ENCODE results near the gene TBX4.
"Not testable (repeated sequence)": the region's sequence is repeated elsewhere in the genome, so short reads cannot be mapped to it uniquely, and the experiment has no call there.

Gene TBX4

DNA sequence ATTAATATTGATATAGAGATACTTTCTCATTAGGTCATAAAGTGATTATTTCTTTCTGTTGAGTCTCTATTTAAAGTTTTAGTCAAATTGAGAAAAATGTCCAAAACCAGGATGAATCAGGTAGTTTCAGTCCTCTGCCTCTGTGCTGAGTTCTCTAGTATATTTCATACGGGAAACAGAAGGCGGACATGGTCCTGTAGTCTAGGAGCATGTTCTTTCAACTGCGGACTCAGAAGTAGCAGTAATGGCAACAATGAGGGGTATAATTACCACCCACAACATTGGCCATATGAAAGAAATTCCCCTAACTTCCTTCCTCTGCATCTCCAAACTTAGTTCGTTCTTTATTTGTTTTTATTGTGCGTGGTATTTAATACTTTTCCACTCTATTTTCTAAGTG, 50.1 kb downstream of the TBX4 start:
- DNase-seq, result no peak

DNA sequence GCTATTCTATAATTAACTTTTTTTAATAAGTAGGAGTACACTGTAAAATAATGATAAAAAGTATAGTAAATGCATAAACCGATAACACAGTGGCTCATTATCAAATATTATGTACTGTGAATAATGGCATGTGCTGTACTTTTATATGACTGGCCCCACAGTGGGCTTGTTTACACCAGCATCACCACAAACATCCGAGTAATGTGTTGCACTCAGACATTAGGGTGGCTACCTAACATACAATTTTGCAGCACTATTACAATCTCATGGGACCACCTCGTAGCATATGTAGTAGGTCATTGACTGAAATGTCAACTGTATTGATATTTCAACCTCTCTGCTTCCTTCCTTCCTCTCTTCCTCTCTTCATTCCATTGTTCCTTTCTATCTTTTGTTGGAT, 51.7 kb downstream of the TBX4 start:
- no peak for DNase-seq

DNA sequence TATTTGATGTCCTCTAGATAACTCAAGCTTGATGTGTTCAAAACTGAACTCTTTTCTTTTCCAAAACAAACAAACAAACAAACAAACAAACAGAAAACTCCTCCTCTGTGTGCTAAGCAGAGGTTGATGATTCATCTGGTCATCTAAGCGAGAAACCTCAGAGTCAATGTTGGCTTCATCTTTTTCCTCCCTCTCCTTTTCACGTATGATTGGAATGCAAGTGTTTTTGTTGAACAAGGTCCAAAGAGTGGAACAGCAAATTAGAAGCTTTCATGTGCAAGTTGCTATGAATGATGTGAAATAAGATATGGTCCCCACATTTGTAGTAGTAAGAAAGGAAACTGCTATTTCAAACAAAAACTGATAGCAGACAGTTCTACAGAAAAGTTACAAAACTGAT, 52.5 kb downstream of the TBX4 start:
- peak in 1 of 5 experiments; percentile 83 for DNase-seq

DNA sequence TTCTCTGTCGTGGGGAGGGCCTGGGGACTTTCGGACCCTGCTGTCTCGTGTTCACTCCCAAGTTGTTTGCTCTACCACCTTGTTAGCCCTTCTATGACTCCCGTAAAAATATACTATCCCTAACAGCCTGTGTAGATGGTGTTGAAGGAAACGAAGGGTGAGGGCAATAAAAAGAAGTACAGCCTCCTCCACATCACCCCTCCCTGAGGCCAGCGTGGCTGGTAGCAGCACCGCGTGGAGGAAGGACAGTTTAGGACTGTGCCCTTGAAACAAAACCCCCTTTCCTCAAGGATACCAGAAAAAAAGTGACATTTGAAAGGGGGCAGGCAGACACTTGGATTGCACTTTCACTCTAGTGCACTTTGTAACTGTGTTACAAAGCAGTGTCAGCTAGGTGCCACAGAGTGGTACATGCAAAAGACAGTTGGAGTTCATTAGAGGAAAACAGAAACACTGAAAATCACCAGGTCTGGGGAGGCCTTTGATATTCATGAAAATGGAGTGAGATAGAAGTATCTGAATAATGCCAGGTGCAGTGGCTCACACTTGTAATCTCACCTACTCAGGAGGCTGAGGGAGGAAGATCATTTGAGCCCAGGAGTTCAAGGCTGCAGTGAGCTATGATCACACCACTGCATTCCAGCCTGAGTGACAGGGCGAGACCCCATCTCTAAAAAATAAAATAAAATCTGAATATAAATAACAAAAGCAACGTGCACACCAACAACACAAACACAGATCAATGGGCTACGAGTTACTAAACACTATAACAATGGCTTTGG, 53.8 kb downstream of the TBX4 start:
- peak in 1 of 5 experiments; percentile 14 for DNase-seq

DNA sequence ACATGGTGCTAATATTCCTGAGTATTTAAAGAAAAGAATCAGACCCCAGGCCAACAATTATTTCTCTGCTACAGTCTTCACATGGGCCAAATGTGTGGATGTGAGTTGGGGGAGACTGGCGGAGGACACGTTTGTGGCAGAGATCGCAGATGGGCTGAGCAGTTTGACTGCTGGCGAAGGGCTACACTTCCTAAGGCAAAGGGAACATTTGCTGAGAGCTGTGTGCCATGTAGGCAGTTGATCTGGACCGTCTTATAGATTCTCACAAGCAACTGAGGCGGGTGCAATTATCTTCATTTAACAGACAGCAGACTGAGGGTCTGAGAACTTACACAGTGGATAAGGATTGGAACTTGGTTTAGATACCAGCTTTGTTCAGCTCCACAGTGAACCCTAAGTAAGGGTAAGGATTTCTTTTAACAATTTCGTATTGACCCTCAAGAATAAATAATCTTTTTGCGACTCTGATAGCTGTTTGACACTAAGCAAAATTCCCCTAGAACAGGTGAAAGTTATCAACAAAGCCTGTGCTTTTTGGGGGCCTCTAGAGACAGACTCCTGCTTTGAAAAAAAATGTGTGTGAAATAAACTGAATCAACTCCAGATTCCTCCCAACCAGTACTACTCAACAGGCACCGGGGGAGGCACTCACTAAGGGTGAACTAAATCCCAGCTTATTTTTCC, 55.3 kb downstream of the TBX4 start:
- DNase-seq, result no peak

DNA sequence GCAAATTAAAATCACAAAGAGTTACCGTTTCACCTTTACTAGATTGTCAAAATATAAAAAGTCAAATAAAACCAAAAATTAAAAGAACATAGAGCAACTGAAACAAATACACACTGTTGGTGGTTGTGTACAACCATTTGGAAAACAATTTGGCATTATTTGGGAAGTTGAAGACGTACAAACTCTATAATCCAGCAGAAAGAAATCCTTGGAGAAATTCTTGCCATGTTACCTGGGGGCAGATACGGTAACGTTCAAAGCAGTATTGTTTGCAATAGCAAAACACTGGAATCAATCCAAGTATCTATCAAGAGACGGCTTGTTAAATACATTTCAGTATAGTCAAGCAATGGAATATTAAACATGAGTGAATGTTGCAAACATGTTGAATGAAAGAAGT, 56.7 kb downstream of the TBX4 start:
- DNase-seq, result no peak

DNA sequence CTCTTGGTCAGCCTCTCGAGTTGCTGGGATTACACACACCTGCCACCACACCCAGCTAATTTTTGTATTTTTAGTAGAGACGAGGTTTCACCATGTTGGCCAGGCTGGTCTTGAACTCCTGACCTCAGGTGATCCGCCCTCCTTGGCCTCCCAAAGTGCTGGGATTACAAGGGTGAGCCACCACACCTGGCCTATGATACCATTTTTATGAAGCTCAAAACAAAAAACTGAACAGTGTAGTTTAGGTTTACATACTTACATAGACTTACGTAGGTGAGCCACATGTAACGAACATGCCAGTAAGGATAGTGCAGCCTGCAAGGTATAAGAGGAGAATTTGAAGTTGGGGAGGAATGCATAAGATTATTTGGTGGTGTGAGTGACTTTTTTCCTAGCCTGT, 57.2 kb downstream of the TBX4 start:
- not testable (repeated sequence) for DNase-seq

DNA sequence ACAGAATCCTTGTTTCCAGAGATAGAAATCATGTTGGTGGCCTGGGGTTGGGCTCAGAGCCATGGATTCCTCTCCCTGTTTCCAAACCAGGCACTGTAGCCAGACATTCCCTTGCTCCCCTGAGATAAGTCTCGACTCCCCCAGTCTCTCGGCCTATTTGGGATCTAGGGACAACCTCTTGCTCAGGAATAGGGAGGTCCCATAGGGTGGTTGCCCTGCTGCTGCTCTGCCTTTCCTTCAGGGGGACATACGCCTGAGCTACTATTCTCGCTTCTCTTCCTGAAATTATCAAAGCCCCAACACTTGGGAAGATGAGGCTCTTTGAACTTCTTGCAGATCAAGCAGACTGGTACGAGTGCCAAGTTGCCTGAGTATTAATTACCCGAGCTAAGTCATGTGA, 58.0 kb downstream of the TBX4 start:
- no peak for DNase-seq

DNA sequence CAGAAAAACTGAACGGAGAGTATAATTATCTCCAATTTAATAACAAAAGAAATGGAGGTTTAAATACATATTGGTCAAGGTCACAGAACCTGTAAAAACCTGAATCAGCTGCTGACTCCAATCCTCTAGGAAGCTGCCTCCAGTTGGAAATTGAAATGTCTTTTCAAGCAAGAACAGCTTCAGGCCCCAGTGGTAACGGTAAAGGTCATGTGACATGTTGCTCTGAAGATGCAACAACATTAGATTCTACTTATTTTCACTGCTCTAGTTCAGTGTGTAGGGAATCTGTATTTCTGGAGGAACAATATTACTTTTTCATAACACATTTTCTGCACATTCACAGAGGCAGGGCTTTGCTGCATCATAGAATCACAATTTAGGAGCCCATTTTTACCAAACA, 58.8 kb downstream of the TBX4 start:
- DNase-seq, result no peak

DNA sequence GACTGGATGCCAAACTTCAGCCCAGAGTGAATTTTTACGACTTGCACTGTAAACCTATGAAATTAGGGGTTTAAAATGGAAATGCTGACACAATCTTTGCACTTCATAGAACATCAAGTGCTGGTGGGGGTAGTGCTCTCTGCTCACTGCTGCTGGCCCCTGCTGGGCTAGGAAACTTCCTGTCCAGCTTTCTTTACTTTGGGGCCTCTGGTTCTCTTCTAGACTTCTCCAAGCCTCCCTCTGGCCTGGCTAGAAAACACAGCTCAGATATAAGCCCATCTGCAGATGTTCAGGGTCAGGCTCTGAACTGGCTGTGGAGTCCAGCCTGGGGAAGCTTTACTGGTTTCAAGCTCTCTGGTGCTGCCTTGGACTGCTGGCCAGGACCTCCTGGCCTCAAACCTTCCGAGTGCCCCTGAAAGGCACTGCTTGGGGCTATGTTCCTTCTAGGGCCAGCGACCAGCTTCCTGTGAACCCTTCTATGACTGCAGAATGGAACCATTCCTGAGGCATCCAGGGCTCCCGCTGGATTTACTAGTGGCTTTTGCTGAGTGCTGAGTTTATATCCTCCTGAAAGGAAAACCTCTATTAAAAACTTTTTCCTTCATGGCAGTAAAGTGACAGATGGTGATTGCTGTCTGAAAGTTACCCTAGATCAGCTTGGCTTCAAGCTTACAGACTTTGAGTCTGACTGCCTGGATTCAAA, 59.4 kb downstream of the TBX4 start:
- no peak for DNase-seq

DNA sequence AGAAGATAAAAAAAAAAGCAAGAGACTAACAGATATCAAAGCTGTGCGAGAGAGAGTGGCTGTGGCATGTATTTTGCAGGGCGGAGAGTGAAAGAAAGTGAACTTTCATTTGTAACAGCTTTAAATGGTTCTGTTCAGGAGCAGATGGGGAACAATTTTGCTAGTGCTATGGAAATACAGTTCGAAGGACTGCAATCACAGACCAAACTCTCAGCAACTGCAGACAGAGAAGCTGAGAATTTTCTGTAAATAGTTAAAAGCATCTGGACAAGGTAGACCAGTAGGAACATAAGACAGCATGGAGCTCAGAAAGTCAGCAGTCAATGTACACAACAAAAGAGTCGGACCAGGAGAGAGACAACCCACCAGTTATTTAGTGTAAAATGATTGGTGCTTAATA, 62.3 kb downstream of the TBX4 start:
- no peak for DNase-seq

DNA sequence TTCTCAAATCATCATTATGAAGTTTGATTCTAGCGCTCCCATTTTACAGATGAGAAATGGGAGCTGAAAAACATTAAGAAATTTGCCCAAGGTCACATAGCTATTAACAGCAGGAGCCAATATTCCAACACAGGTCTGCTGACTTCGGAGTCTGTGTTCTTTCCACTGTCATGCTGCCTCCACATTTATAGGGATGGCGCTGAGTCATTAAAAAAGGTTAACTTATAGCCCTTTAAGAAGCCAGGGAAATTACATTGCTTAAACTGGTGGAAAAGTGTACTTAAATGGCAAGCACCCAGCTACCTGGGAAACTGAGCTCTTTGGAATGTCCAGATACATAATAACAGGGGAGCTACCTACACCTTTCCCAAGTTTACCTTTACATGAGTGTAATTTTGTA, 65.0 kb downstream of the TBX4 start:
- no peak for DNase-seq

DNA sequence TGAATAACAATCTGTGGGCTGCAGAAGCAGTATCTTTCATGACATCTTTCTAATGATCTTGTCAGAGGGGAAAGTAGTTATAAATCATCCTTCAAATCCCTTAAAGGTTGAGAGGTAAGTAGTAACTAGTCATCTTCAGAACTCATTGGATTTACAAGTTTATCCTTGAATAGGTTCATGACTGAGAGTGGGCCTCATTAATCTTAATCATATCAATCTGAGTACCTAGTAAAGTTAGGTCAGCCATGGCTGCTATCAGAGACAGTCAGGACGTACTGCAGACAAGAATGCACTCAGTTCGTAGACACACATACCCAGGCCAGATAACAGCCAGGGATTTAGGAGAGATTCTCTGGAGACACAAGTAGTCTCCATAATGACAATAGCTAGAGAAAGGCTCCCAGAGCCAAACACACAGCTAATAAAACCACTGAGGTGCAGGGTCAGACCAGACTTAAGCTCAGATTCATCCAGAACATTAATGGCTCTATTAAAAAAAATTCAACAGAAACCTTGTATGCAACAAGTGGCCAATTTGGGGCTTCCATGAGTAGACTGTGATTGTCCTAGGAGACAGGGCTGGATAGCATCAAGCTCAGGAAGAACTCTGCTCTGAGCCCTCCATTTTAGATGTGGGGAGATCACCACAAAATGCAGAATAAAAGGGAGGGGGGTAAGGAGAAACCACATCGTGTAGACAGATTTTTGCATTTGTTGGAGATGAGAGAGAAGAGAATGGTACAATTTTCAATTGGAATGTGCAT, 65.8 kb downstream of the TBX4 start:
- DNase-seq, result no peak

DNA sequence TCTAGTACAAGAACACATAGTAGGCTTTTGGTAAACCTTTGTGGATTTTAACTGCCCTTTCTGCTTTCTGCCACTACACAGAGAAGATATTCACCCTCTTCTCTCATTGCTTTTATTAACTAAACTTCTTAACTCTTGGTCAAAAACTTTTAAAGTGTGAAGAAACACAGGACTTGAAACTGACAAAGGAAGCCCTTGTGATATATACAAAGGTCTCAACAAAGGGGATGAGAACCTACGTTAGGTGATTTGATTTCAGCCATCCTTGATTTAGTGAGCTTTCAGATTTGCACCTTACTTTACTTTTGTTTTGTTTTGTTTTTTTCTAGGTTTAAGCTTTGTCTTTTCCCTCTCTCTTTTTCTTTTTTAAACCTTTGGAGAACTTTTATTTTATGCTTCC, 66.9 kb downstream of the TBX4 start:
- DNase-seq, result no peak

DNA sequence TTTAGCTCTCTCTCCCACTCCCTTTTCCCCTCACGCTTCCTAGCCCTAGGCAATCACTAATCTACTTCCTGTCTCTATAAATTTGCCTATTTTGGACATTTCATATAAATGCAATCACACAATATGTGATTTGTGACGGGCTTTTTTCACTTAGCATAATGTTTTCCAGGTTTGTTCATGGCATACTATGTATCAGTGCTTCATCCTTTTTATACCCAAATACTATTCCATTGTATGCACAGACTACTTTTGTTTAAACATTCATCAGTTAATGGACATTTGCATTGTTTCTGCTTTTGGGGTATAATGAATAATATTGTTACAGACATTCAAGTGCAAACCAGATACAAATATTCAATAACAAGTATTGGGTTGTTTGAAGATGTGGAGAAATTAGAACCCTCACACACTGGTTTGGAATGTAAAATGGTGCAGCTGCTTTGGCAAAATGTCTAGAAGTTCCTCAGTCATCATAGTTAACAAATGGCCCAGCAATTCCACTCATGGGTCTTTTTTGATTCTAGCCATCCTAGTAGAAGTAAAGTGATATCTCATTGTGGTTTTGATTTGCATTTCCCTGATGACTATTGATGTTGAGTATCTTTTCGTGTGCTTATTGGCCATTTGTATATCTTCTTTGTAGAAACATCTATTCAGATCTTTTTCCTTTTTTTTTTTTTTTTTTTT, 67.7 kb downstream of the TBX4 start:
- no peak for DNase-seq

DNA sequence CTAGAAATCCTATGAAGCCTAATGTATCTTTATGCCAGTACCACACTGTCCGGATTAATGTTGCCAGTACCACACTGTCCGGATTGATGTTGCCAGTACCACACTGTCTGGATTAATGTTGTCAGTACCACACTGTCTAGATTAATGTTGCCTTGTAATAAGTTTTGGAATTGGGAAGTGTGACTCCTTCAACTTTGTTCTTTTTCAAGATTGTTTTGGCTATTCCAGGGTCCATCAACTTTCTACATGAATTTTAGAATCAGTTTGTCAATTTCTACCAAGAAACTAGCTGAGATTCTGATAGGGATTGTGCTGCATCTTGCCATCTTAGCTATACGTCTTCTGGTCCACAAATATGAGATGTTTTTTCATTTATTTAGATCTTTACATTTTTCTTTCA, 68.7 kb downstream of the TBX4 start:
- DNase-seq, result no peak

DNA sequence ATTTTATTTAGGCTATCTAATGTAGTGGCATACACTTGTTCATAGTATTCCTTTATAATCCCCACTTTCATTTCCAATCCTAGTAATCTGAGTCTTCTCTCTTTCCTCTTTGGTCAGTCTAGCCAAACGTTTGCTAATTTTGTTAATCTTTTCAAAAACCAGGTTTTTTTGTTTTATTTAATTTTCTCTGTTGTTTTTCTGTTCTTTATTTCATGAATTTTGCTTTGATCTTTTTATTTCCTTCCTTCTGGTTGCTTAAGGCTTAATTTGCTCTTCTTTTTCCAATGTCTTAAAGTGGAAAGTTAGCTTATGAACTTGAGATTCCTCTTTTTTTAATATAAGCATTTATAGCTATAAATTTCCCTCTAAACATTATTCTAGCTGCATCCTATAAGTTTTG, 69.9 kb downstream of the TBX4 start:
- no peak for DNase-seq

DNA sequence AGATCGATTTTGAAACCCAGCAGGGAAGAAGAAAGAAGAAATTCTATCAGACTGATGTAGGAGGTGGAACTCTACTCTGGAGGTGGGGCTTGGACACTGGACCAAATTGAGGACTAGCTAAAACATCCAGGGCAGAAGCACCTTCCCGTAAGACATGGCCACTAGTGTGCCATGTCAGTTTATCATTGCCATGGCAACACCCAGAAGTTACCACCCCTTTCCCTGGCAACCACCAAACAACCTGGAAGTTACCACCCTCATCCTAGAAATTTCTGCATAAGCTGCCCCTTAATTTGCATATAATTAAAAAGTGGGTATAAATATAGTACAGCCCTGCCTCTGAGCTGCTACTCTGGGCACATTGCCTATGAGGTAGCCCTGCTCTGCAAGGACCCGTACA, 72.1 kb downstream of the TBX4 start:
- no peak for DNase-seq

DNA sequence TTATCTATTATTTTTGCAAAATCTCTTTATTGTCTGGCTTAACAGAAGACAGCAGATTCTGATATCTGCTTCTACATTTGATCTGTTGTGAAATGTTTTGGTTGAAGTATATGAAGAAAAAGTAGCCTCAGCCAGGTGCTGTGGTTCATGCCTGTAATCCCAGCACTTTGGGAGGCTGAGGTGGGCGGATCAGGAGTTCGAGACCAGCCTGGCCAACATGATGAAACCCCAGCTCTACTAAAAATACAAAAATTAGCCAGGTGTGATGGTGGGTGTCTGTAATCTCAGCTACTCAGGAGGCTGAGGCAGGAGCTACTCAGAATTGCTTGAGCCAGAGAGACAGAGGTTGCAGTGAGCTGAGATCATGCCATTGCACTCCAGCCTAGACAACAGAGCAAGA, 75.2 kb downstream of the TBX4 start:
- DNase-seq, result not testable (repeated sequence)

DNA sequence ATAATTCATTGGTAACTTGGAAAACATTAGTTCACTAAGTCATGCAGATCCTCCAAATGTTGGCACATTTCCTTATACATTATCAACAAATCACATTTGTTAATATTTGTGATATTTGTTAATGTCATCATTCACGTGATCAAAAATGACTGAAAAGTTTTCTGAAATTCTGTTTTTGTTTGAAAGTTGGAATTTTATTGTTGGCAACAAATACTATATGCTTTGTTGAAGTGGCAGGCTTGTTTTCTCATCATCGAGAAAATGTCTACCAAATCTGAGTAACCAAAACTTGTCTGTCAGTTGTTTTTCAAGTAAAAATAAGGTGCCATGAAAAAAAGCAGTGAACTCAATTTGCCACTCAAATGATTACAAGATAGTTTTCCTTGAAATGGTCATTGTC, 75.9 kb downstream of the TBX4 start:
- DNase-seq, result no peak

DNA sequence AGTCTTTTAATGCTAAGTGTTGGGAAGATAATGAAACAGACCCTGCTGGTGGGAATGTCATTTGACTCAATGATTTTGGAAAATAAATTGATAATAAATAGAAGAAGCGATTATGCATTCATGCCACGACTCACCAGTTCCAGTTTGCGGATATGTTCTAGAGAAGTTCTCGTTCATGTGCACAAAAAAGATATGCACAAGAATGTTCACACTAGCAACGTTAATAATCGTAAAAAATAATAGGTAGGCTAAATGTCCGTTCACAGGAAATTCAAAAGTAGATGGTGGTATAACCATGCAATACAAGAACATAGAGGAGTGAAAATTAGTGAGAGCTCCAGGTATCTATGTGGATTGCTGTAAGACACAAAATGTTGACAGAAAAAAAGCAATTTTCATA, 79.0 kb downstream of the TBX4 start:
- DNase-seq, result no peak

DNA sequence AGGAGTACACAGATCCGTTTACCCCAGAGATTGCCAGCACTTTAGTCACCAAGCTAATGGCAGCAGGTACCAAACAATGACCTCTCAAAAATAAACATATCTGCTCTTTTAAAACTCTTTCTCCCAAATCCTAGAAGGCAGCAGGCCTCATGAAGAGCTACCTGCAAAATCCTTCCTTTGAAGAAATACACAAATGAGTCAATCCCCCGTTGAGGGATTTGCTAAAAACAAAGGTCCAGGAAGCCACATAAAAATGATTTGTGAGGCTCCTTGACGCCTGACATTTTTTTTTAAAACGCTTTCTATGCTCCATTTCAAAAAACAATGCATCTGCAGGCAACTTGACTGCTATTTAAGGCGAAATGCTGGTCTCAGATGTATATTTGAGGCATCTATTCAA, 80.6 kb downstream of the TBX4 start:
- no peak for DNase-seq

DNA sequence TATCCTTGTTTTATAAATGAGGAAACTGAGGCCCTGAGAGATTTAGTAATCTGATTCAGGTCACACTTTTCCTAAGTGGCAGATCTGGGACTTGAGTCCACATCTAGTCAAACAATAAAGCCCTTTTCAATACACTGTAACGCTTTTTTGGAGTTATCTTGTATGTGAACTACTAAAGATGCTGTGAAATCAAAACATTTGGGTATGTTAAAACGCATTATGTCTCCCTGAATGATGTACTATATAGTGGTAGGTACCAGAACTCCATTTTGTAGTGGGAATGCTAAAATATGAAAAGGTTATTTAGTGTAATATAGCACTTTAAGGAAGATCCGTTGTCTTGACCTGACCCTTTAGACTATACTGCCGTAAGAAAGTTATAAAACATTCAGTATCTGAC, 81.6 kb downstream of the TBX4 start:
- DNase-seq, result no peak

Data from T-helper 2 cell (primary cell).